NCI-H748 treated with DMSO at 0.1 percent for 48 hours (cell line): Measurements from ENCODE around the gene GMIP.
"Not testable (repeated sequence)": the region's sequence is repeated elsewhere in the genome, so short reads cannot be mapped to it uniquely, and the experiment has no call there.

Experiments used
- DNase-seq: peaks from one replicate; lab custom pipeline; 2025; lab: John Stamatoyannopoulos, UW

GMIP gene

GRCh38 chr19:19606686-19607085 is 36.8 kb downstream of the GMIP start:
- not testable (repeated sequence) for DNase-seq

DNA sequence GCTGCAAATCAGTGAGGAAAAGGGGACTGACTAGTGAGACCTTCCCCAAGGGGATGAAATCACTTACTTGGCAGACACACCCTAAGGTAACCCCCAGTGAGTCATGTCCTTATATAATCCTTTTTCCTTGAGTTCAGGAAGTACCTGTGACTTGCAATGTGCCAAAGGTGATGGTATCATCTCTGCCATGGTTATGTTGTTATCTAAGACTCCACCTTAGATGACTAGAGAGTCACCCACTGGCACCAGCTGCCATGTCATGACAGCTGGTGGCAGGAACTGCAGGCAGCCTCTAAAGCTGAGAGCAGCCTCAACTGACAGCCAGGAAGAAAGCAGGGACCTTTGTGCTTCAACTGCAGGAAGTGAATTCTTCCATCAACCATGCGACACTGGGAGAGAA is 37.4 kb downstream of the GMIP start:
- no peak for DNase-seq

- no peak for DNase-seq
Measured at GRCh38 chr19:19602713-19603324, 40.6 kb downstream of the GMIP start.

- no peak for DNase-seq
Measured at GRCh38 chr19:19602136-19602712, 41.2 kb downstream of the GMIP start.

GRCh38 chr19:19600793-19601330 is 42.6 kb downstream of the GMIP start:
- no peak for DNase-seq

DNA sequence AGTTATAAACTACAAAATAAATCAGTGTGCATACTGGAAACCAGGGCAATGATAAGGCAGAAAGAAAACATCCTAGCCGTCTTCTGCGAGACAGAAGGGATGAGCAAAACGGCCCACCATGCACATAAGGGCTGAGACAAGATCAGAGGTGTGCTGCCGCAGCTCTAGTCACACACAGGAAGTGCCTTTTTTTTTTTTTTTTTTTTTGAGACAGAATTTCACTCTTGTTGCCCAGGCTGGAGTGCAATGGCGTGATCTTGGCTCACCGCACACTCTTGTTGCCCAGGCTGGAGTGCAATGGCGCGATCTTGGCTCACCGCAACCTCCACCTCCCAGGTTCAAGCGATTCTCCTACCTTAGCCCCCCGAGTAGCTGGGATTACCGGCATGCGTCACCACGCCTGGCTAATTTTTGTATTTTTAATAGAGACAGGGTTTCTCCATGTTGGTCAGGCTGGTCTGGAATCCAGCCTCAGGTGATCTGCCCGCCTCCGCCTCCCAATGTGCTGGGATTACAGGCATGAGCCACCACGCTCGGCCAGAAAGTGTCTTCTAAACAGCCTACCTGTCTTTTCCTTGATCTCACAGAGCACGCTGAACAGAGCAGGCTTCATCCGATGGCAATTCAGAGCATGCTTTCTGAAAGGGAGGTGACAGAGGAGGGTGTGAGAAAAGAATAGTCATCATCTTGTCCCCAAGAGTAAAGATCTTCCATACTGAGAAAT is 44.6 kb downstream of the GMIP start:
- not testable (repeated sequence) for DNase-seq

DNA sequence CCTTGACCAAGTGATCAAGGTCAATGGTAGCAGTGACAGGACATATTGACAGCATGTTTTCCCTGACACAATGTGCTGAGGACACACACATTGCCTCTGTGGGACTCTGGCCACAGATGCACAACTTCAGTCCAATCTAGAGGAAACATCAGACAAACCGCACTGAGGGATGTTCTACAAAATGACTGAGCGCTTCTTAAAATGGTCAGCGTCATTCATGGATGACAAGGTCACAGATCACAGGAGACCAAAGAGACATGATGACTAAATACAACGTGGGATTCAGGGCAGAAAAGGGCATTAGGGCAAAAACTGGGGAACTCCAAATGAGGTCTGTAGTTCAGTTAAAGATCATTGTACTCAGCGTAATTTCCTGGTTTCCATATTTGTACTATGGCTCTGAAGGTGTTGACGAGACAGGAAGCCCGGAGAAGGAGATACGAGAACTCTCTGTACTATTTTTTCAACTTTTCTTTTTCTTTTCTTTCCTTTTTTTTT is 45.6 kb downstream of the GMIP start:
- DNase-seq = no peak

DNA sequence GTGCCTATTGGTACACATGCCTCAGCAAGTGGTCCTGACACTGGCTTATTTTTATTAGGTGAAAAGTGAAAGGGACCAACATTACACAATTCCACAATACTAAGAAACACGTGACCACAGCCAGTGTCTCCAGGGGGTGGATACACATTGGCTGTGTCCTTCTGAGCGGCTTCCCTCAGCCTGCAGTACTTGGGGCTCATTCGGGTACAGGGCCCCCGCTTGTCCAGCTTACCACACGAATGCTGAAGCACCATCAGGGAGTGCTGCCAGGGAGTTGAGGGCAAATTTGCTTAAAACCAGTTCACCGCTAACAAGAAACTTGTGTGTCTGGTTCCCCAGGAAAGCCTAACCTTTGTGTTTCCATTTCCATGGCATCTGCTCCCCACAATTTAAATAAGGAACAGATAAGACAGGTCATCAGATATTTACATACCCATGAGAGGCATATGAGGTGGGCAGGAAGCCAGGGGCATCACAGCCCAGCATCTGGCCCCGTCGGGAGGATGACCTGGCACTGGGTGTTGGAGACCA is 48.2 kb downstream of the GMIP start:
- DNase-seq = no peak

GRCh38 chr19:19594381-19594780 is 49.1 kb downstream of the GMIP start:
- no peak for DNase-seq

DNA sequence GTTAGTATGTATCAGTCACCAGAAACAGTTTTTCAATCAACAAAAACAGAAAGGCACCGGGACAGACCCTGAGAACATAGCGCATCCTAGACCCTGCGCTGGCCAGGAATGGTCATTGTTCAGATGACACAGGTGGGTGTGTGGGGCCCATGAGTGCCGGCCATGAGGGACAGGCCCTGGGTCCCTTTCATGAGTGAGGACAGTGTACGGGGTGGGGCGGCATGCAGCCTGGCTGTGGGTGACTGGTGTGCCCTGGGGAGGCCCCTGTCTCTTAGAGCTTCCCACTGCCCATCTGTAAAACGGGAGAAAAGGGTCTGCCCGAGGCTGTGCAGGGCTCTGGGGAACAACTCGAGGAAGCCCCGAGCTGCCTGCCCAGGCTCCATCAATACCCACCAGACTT is 50.8 kb downstream of the GMIP start:
- no peak for DNase-seq

DNA sequence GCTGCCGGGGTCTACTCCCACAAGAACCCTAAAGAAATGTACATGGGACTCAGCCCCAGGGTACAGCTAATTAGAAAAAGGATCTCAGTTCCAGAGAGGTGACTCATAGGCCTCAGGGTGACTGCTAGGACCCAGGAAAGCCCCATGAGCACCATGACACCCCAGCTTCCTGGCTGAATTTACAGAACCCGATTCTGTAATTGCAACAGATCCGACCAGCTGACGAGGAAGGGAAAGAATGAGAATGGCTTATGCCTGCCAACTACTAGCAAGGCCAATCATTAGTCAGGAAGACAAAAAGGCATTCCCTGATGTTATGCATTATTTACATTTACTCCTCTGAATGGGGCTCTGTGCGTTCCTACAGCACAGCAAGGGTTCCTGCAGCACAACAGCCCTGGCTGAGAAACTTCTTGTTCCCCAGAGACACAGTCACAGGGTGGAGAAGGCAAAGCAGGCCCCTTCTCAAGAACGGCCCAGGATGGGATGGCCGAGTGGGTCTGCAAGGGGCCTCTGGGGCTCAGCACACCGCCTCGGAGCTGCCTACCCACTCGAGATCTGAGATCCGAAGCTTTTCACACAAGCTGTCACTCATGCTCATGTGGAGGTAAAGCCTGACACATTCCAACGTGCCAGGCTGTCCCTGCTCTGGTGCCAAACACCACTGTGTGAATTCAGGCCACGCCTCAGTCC is 52.2 kb downstream of the GMIP start:
- no peak for DNase-seq

DNA sequence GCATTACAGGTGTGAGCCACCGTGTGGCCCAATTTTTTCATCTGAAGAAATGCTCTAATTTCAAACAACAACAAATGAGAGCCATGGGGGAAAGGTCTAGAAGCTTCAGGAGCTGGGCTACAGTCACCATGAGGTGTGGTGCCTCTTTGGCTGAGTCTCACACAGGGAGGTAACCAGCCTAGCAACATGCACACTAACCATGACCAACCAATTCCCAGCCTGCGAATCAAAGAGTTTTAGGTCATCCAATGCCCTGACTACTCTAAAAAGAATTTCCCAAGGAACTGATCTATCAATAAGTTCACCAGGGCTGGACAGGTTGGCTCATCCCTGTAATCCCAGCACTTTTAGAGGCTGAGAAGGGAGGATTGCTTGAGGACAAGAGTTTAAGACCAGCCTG is 54.9 kb downstream of the GMIP start:
- no peak for DNase-seq

DNA sequence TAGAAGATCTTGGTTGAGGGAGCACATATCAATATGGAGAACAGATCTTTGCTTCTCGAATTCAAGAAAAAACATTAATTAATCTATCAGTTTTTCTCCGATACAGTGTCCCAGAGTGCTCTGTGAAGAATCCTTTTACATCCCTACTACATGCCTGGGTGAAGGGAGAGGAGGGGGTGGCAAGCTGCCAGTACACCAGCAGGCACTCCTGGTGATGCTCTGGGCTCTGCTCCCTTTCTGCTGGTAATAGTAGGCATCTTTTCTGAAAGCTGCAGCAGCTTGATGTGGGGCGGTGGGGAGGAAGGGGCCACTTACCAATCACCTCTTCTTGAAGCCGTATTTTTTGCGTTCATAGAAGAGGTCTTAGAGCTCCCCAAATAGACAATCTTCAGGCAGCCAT is 55.7 kb downstream of the GMIP start:
- no peak for DNase-seq

GRCh38 chr19:19584356-19584755 is 59.1 kb downstream of the GMIP start:
- DNase-seq = no peak

DNA sequence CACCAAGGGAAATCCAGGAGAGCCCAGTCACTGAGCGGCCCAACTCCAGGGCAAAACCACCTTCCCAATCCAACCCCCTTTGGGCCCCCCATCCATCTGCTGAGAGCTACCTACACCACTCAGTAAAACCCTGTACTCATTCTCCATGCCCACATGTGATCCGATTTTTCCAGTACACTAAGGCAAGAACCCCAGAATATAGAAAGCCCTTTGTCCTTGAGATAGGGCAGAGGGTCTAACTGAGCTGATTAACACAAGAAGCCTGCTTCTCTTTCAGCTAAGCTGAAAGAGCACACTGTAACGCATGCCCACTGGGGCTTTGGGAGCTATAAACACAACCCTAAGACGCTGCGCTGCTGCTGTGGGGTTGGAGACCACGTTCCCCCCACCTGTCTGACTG is 61.0 kb downstream of the GMIP start:
- no peak for DNase-seq

DNA sequence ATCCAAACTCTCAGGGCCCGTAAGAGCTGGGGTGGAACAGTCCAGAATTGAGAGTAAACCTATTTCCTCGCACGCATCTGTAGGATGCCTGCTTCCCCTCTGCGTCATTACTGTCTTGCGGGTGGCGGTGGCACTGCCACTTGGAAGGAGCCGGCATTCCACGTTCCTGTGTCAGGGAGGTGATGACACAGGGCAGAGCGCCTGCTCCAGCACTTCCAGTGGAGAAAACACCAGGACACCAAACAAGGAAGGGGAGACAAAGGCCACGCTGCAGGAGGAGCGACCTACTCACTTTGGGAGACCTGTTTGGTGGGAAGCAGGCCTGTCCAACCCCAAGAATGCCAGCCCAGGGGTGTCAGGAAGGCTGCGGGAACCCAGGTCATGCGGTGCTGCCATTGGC is 62.1 kb downstream of the GMIP start:
- no peak for DNase-seq

- DNase-seq = no peak
Measured at GRCh38 chr19:19580418-19580817, 63.0 kb downstream of the GMIP start.

GRCh38 chr19:19579533-19580361 is 63.7 kb downstream of the GMIP start:
- DNase-seq = no peak
